BJ (cell line): ENCODE data around the gene SPATS1. TPM values are rescaled to one million over a fixed set of nuclear protein-coding genes. Genes with fewer than 3 reads are reported as not detected.

ENCODE experiments used
- CTCF ChIA-PET: fragments of 350-600 bp; formaldehyde crosslinking; extraction: SDS; loops from one replicate; lab custom pipeline; 2021; ENCODE audit warnings: antibody characterized with exemption, inconsistent platforms; lab: Yijun Ruan, JAX
- POLR2A ChIA-PET: fragments of 300-600 bp; sonication (Branson Sonifier 250); formaldehyde crosslinking; extraction: SDS; loops from one replicate; lab custom pipeline; 2021; ENCODE audit warnings: antibody characterized with exemption; lab: Charles Lee
- DNase-seq: peaks from one replicate; pipeline ENCODE4 v3.0.0-alpha.2; 2011; ENCODE audit warnings: low read depth
- H3K27me3 ChIP-seq: 2 replicates; pipeline ENCODE4 v1.6.0; 2011; ENCODE audit warnings: low read length; ENCODE audit not compliant: control insufficient read depth, insufficient read depth
- H3K36me3 ChIP-seq: 2 replicates; pipeline ENCODE4 v1.5.1; 2011; ENCODE audit warnings: low read length; ENCODE audit not compliant: control insufficient read depth, insufficient read depth
- H3K4me3 ChIP-seq: 2 replicates; pipeline ENCODE4 v1.5.1; 2011; ENCODE audit warnings: low read depth, mild to moderate bottlenecking, control low read depth, low read length
- CTCF ChIP-seq: IDR thresholded peaks from 2 replicates; pipeline ENCODE4 v1.5.1; 2011; ENCODE audit warnings: low read depth, mild to moderate bottlenecking, control low read depth, inconsistent platforms, low read length, moderate library complexity; ENCODE audit not compliant: insufficient read depth
- polyA plus RNA-seq: library from polyadenylated mRNA; depleted of rRNA; stranded (reverse); fragments of >200 nt; gene quantifications from 2 replicates; pipeline ENCODE4 v1.2.3, GENCODE V29; 2011

The SPATS1 gene
- polyA plus RNA-seq, 1 experiment: not detected

DNA sequence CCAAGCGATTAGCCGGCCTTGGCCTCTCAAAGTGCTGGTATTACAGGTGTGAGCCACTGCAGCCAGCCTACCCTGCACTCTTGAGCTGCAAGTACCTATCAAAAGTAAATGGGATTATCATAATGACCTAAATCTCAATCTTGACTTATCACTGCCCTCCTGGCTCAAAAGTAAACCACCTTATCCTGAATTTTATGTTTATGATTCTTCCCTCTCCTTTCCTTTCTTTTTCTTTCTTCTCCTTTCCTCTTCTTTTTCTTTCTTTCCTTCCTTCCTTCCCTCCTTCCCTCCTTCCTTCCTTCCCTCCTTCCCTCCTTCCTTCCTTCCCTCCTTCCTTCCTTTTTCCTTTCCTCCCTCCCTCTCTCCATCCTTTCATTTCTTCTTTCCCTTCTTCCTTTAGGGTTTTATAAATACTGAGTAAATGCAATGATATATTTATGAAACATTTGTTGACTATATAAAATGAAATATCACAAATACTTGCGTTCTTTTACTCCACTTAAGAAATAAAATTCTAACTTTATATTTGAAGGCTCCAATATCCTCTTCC is 21.0 kb downstream of the SPATS1 start:
- H3K27me3 ChIP-seq: peaks cover 8% of the 10 kb centered on the region
- CTCF ChIA-PET: no interaction called here
- POLR2A ChIA-PET: no interaction called here
- no peak overlapping the region for H3K4me3 ChIP-seq
- DNase-seq: no peak
- TF ChIP-seq CTCF: no peak
- no peaks in the 10 kb centered on the region for H3K36me3 ChIP-seq

DNA sequence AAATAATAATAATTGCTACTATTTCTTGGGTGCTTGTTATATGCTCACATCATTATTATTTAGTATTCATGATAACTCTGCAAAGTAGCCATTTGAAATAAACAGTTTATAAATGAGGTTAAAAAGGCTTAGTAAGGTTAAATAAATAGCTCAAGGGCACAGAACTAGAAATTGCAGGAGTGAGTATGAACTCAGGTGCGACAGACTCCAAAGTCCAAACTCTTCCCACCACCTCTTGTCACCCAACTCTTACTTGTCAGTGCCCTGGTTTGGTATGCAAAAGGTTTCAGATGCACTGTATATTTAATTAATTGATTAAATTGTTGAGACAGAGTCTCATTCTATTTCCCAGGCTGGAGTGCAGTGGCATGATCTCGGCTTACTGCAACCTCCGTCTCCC is 24.3 kb downstream of the SPATS1 start:
- H3K36me3 ChIP-seq: no peaks in the 10 kb centered on the region
- ChIA-PET CTCF (no interaction called here), POLR2A (no interaction called here)
- H3K4me3 ChIP-seq: no peak overlapping the region
- DNase-seq: no peak
- H3K27me3 ChIP-seq: peaks cover 3% of the 10 kb centered on the region
- no peak for TF ChIP-seq CTCF

GRCh38 chr6:44367681-44368080 is 25.2 kb downstream of the SPATS1 start:
- H3K27me3 ChIP-seq: peaks cover 2% of the 10 kb centered on the region
- DNase-seq: no peak
- ChIA-PET POLR2A (no interaction called here), CTCF (interaction anchor here (1.8 kb wide), 1 partner anchor 19 kb away, joined by 5 read pairs; the partner anchor contains the start of gene CDC5L)
- no peaks in the 10 kb centered on the region for H3K36me3 ChIP-seq
- TF ChIP-seq CTCF: no peak
- no peak overlapping the region for H3K4me3 ChIP-seq

DNA sequence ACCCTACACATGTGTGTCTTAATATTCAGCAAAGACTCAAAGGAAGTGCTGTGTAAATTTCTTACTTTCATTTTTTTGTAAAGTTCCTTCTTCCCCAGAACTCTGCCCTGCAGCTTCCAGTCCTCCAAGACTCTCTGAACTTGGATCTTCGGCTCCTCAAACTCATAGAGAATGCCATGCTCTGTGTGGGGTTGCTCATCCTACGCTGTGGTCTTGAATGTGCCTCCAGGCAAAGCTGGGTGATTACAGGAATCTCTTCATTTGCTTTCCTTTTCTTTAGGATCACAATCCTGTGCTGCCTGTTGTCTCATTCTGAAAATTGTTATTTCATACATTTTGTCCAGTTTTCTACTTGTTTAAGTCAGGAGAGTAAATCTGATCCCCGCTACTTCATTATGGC is 30.6 kb downstream of the SPATS1 start:
- CTCF ChIA-PET: no interaction called here
- TF ChIP-seq CTCF: no peak
- Histone ChIP-seq H3K27me3 (peaks cover 7% of the 10 kb centered on the region), H3K4me3 (no peak overlapping the region), H3K36me3 (no peaks in the 10 kb centered on the region)
- no peak for DNase-seq
- POLR2A ChIA-PET: no interaction called here

DNA sequence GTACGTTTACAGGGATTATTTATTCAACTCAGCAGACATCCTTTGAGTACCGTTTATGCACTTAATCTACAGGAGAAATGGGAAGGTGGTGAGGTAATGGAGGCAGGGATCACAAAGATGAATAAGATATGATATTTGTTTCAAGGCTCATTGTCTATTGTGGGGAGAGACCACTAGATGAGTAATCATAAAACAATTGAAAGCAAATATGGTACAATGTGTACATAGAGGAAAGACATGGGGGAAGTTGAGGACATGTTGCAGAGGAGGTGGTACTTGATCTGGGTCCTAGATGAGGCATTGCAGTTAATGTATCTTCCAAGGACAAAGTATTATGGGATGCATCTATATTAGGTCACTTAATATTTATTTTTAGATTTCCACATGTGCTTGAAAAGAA is 31.3 kb downstream of the SPATS1 start:
- CTCF ChIA-PET: no interaction called here
- no peak for TF ChIP-seq CTCF
- POLR2A ChIA-PET: no interaction called here
- Histone ChIP-seq H3K4me3 (no peak overlapping the region), H3K27me3 (peaks cover 7% of the 10 kb centered on the region), H3K36me3 (no peaks in the 10 kb centered on the region)
- no peak for DNase-seq
